Endothelial cell of umbilical vein (primary cell): ENCODE measurements around the gene DCAF5. TPM values are rescaled to one million over a fixed set of nuclear protein-coding genes. Genes with fewer than 3 reads are reported as not detected.

ENCODE experiments used
- BruUV-seq: library from RNA; stranded (reverse); fragments of 400-500 nt; replicated peaks from 2 replicates; lab custom pipeline; 2021; lab: Mats Ljungman, UMichigan
- CTCF ChIA-PET: fragments of 300-600, 350-600 bp; sonication (Branson Sonifier 250); formaldehyde crosslinking; loops from one replicate; lab custom pipeline; 2021; ENCODE audit warnings: antibody characterized with exemption, inconsistent platforms; lab: Charles Lee
- POLR2A ChIA-PET: fragments of 300-600, 350-600 bp; sonication (Branson Sonifier 250); formaldehyde crosslinking; loops from one replicate; lab custom pipeline; 2021; ENCODE audit warnings: antibody characterized with exemption, inconsistent platforms; lab: Charles Lee
- DNase-seq: peaks from one replicate; pipeline ENCODE4 v3.0.0-alpha.2; 2011; ENCODE audit warnings: low read depth, low spot score
- FAIRE-seq: peaks from 2 replicates; lab custom pipeline; 2011; peaks lifted over from hg19 to GRCh38; lab: Jason Lieb, UNC
- H2AFZ ChIP-seq: 2 replicates; pipeline ENCODE4 v1.6.0; 2012; ENCODE audit warnings: low read depth, low read length, control low read depth, inconsistent platforms
- H3K27ac ChIP-seq: 2 replicates; pipeline ENCODE4 v1.5.1; 2011; ENCODE audit warnings: low read depth, mild to moderate bottlenecking, control low read depth, low read length, moderate library complexity; ENCODE audit not compliant: insufficient read depth
- H3K27me3 ChIP-seq, 2 experiments: 2 replicates each; pipeline versions ENCODE4 v1.6.0 to v1.6.1; 2011; ENCODE audit warnings: low read length in 2 of 2, mixed read lengths in 1 of 2; ENCODE audit not compliant: control insufficient read depth in 2 of 2, insufficient read depth in 2 of 2
- H3K36me3 ChIP-seq, 2 experiments: 2 replicates in 1 of 2; 3 replicates in 1 of 2; pipeline ENCODE4 v1.5.1; 2011; ENCODE audit warnings: low read length in 2 of 2, mild to moderate bottlenecking in 1 of 2, moderate library complexity in 1 of 2; ENCODE audit not compliant: control insufficient read depth in 2 of 2, insufficient read depth in 2 of 2; ENCODE audit errors: extremely low read depth in 1 of 2
- H3K4me1 ChIP-seq: 3 replicates; pipeline ENCODE4 v1.5.1; 2011; ENCODE audit warnings: mild to moderate bottlenecking, low read length; ENCODE audit not compliant: control insufficient read depth, insufficient read depth; ENCODE audit errors: extremely low read depth
- H3K4me2 ChIP-seq: 2 replicates; pipeline ENCODE4 v1.6.1; 2011; ENCODE audit warnings: low read length, control low read depth, mixed read lengths; ENCODE audit not compliant: insufficient read depth
- H3K4me3 ChIP-seq, 3 experiments: fragments of 200-600 bp in 1 of 3; sonication (generic), shearing (Covaris generic) in 1 of 3; replicated peaks in 1 of 3; 2 replicates each; pipeline ENCODE4 v1.5.1; 2011 to 2016; ENCODE audit warnings: control low read depth in 3 of 3, low read length in 3 of 3, mild to moderate bottlenecking in 2 of 3, inconsistent platforms in 1 of 3, low read depth in 1 of 3, moderate library complexity in 1 of 3; ENCODE audit not compliant: insufficient read depth in 1 of 3
- H3K79me2 ChIP-seq: 2 replicates; pipeline ENCODE4 v1.6.0; 2012; ENCODE audit warnings: low read length, inconsistent platforms; ENCODE audit not compliant: control insufficient read depth, insufficient read depth
- H3K9ac ChIP-seq: replicated peaks from 2 replicates; pipeline ENCODE3; 2011; ENCODE audit warnings: low read length, control low read depth; ENCODE audit not compliant: insufficient read depth; ENCODE audit errors: extremely low read depth
- H3K9me1 ChIP-seq: replicated peaks from 3 replicates; pipeline ENCODE4 v1.6.0; 2011; ENCODE audit warnings: mild to moderate bottlenecking, low read length; ENCODE audit not compliant: control insufficient read depth, insufficient read depth; ENCODE audit errors: extremely low read depth
- H3K9me3 ChIP-seq: replicated peaks from 2 replicates; pipeline ENCODE4 v1.5.1; 2012; ENCODE audit warnings: low read length, inconsistent platforms; ENCODE audit not compliant: control insufficient read depth, insufficient read depth
- H4K20me1 ChIP-seq: replicated peaks from 2 replicates; pipeline ENCODE3; 2011; ENCODE audit warnings: mild to moderate bottlenecking, low read length; ENCODE audit not compliant: control insufficient read depth, insufficient read depth; ENCODE audit errors: extremely low read depth
- EZH2 ChIP-seq: IDR thresholded peaks from 2 replicates; pipeline ENCODE4 v1.6.1; 2012; ENCODE audit warnings: borderline replicate concordance, low read depth, mild to moderate bottlenecking, moderate library complexity, low read length, inconsistent platforms; ENCODE audit not compliant: severe bottlenecking
- FOS ChIP-seq: IDR thresholded peaks from 2 replicates; pipeline ENCODE4 v1.6.1; 2011; ENCODE audit warnings: mild to moderate bottlenecking, low read length, moderate library complexity, borderline replicate concordance; ENCODE audit not compliant: insufficient read depth
- GATA2 ChIP-seq: IDR thresholded peaks from 2 replicates; pipeline ENCODE4 v1.7.0; 2011; ENCODE audit warnings: low read depth, mild to moderate bottlenecking, moderate library complexity, mixed read lengths, low read length; ENCODE audit not compliant: insufficient read length, insufficient read depth
- JUN ChIP-seq: IDR thresholded peaks from 2 replicates; pipeline ENCODE4 v1.6.1; 2011; ENCODE audit warnings: borderline replicate concordance, low read depth; ENCODE audit not compliant: insufficient read length, insufficient read depth
- MYC ChIP-seq: IDR thresholded peaks from one replicate; pipeline ENCODE4 v1.6.1; 2011; ENCODE audit warnings: mild to moderate bottlenecking, low read depth, low read length
- POLR2A ChIP-seq: IDR thresholded peaks from 2 replicates; pipeline ENCODE4 v1.6.1; 2012; ENCODE audit warnings: low read depth, mild to moderate bottlenecking, control low read depth, low read length
- POLR2AphosphoS5 ChIP-seq: IDR thresholded peaks from 2 replicates; pipeline ENCODE4 v1.6.1; 2012; ENCODE audit warnings: low read depth, mild to moderate bottlenecking, control low read depth, low read length, moderate library complexity; ENCODE audit not compliant: insufficient read depth
- dilution Hi-C: fragments of 300-500 bp; cut with MboI; formaldehyde crosslinking; loops from one replicate; pipeline ENCODE4 v1.15.0; 2019; ENCODE audit warnings: low sequenced_read_pairs; ENCODE audit not compliant: extremely low pct_ligation_motif_present
- intact Hi-C: fragments of 100-400 bp; cut with micrococcal nuclease; formaldehyde crosslinking; loops from one replicate; pipeline ENCODE4 v1.10.0; 2022
- polyA plus RNA-seq, 4 experiments: library from polyadenylated mRNA; depleted of rRNA in 3 of 4; stranded (reverse) in 3 of 4; unstranded in 1 of 4; fragments of >200 nt; gene quantifications; 2 replicates each; pipeline versions ENCODE4 v1.2.1 to v1.2.3, GENCODE V29; 2011 to 2012; ENCODE audit warnings: missing spikeins in 1 of 4
- total RNA-seq: library from RNA; stranded (reverse); gene quantifications from 2 replicates; pipeline ENCODE4 v1.2.3, GENCODE V29; 2021
- TF ChIP-seq, protein P1 (sequence below), 2 donors: IDR thresholded peaks; 1 replicate in 1 of 2; 2 replicates in 1 of 2; pipeline ENCODE4 v1.5.1; 2011; ENCODE audit warnings: low read length in 2 of 2, mild to moderate bottlenecking in 2 of 2, moderate library complexity in 2 of 2, control low read depth in 1 of 2, inconsistent platforms in 1 of 2, low read depth in 1 of 2; ENCODE audit not compliant: insufficient read depth in 1 of 2; ENCODE audit errors: extremely low read depth in 1 of 2
- TF ChIP-seq, protein P2 (sequence below): IDR thresholded peaks from 2 replicates; pipeline ENCODE4 v1.6.1; 2011; ENCODE audit not compliant: insufficient read depth, insufficient read length

DCAF5 gene
- total and polyA plus RNA-seq, 2 donors (not counting 3 experiments of a cell fraction or from before 2014, with no cell fraction given), result 37.9 to 52.5 TPM

DNA sequence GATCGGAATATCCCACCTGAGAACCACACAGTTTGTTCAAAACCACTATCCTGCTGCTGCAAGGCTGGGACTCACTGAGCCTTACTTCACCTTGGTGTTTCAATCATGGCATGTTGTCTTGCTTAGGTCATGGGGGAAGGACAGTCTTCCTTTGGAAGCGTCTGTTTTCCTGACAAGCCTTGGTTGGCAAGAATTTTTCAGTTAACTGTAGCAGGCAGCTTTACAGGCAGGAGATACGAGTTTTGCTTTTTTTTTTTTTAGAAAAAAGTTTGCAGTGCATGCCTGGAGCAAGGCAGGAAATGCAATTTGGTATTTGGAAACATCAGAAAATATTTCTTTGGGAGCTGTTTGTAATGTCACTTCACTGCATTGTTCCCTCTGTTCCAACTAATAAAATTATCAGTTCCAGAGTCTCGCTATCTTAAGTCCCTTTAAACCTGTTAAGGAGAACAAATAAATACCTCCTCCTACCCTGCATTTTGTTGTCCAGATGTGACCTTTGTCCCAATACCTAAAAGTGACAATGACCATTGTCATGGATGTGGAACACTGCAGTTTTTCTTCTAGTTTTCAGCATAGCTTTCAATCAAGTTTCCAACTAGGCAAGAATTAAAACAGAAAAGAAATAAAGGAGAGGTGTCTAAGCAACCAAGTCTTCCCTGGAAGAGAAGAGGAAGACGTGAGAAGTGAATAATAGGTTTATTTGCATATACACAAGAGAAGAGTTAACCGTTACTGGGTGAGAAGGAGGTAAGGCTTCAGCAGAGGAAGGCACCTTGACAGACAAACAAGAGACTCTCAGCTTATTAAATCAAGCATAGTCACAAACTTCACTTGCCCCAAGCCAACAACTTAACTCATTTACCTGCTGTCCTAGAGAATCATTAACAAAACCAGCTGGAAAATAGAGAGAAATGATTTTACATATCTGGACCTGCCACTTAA is 102.4 kb downstream of the DCAF5 start:
- dilution Hi-C loops (no loop called here), intact Hi-C loops (no loop called here)
- H3K27ac ChIP-seq, result peak overlapping the region; percentile 69
- no peak overlapping the region for H3K4me3 ChIP-seq
- no peaks in the 10 kb centered on the region for H3K9me3 ChIP-seq
- H3K27me3 ChIP-seq, result no peaks in the 10 kb centered on the region
- peak overlapping the region; percentile 28 for H3K9ac ChIP-seq
- peaks cover 10% of the 10 kb centered on the region for H3K79me2 ChIP-seq
- H2AFZ ChIP-seq, result no peak overlapping the region
- TF ChIP-seq POLR2A, result no peak
- TF ChIP-seq, protein P1, sequence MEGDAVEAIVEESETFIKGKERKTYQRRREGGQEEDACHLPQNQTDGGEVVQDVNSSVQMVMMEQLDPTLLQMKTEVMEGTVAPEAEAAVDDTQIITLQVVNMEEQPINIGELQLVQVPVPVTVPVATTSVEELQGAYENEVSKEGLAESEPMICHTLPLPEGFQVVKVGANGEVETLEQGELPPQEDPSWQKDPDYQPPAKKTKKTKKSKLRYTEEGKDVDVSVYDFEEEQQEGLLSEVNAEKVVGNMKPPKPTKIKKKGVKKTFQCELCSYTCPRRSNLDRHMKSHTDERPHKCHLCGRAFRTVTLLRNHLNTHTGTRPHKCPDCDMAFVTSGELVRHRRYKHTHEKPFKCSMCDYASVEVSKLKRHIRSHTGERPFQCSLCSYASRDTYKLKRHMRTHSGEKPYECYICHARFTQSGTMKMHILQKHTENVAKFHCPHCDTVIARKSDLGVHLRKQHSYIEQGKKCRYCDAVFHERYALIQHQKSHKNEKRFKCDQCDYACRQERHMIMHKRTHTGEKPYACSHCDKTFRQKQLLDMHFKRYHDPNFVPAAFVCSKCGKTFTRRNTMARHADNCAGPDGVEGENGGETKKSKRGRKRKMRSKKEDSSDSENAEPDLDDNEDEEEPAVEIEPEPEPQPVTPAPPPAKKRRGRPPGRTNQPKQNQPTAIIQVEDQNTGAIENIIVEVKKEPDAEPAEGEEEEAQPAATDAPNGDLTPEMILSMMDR (IDR thresholded peaks at IDR 0.05; ENCODE audit: extremely low read depth in 1 of 2, insufficient read depth in 1 of 2, low read depth in 1 of 2, low read length in 2 of 2), result no peak
- TF ChIP-seq GATA2, result no peak
- TF ChIP-seq MYC, result no peak
- no peak for TF ChIP-seq EZH2
- no peak for TF ChIP-seq FOS
- TF ChIP-seq, protein P2, sequence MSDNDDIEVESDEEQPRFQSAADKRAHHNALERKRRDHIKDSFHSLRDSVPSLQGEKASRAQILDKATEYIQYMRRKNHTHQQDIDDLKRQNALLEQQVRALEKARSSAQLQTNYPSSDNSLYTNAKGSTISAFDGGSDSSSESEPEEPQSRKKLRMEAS, result no peak
- TF ChIP-seq JUN, result no peak
- no peak for TF ChIP-seq POLR2AphosphoS5
- FAIRE-seq, result peak; percentile 57
- no peaks in the 10 kb centered on the region for H4K20me1 ChIP-seq
- peak overlapping the region; percentile 53 for H3K4me2 ChIP-seq
- ChIA-PET POLR2A (interaction anchor here (0.6 to 1.2 kb wide), 3 partner anchors 12 to 187 kb away, joined by 3 to 5 read pairs (median 4); no protein-coding TSS in a partner anchor), CTCF (interaction anchor here (0.8 to 3.5 kb wide), 8 partner anchors 9 to 139 kb away, joined by 3 to 25 read pairs (median 3); no protein-coding TSS in a partner anchor)
- no peaks in the 10 kb centered on the region for H3K9me1 ChIP-seq
- peaks cover 78% of the 10 kb centered on the region for H3K4me1 ChIP-seq
- peak; percentile 51 for DNase-seq
- peaks cover 4 to 13% of the 10 kb centered on the region in 2 experiments for H3K36me3 ChIP-seq
- TSS peak; percentile 89 for BruUV-seq
